ENCODE measurements around the gene MRPL55.

Gene MRPL55

DNA sequence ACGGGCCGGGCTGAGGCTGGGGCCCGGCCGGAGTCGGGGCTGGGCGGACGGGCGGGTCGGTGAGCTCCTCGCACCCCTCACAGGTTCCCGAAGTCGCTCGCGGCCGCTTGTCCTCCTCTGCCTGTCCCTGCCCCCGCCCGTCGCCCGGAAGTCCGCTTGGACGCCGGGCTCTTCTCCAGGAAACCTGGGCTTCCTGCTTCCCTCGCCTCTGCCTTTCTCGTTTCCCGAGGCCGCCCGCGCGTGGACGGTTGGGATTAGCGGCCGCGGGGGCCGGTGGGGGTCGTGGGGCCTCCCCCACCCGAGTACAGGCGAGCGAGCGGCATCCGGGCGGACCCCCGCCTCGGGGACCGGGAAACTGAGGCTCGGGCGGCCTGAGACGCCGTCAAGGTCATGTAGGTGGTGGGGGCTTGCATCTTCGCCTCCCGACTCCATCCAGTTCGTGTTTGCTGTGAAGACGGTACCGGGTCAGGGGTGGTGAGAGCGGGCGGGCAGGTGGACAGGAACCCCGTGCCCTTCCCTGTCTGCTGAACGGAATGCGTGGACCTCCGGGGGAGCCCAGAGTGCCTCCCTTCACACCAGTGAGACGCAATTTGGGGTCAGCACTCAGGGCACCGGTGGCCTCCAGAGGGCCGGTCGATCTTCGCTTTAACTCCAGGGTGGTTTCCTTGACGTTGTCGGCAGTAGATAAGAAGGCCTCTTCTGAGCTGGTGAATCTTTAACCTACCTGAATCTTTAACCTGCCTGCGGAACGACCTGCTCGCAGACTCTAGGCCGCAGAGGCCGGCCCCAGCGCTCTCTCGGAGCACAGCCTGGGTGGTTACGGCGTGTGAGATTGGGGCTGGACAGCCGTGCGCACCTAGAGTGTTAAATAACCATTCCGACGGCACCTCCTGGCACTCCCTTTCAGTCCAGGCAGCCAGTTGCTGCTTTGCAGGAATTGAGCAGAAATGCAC, 25.9 kb downstream of the MRPL55 start:
- no peak for FAIRE-seq

GRCh38 chr1:228082214-228082917, 26.7 kb downstream of the MRPL55 start, which contains the start of gene ARF1:
Gene ARF1 (plus strand): TSS chr1:228082708. CDS start chr1:228097115, 14,407 bp downstream.
- no peak for FAIRE-seq

GRCh38 chr1:228081578-228082213, 27.4 kb downstream of the MRPL55 start:
- FAIRE-seq: no peak

DNA sequence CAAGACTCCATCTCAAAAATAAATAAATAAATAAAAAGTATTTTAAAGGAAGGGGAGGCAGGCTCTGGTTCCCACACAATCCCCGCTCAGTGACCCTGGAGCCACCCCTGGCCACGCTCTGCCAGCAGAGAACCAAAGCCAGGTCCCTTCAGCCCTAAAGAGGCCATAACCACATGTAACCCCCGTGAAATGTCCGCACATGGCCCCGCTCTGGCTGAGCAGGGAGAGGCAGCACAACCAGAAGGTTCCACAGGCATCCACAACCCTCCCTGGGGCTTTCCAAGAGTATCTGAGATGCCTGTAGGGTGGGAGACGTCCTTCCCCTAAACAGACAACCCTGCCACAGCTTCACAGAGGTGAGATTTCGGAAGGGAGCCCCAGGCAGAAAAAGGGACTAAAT, 28.0 kb downstream of the MRPL55 start:
- no peak for FAIRE-seq

- FAIRE-seq: no peak
Observed at GRCh38 chr1:228079601-228080263, 29.4 kb downstream of the MRPL55 start.

DNA sequence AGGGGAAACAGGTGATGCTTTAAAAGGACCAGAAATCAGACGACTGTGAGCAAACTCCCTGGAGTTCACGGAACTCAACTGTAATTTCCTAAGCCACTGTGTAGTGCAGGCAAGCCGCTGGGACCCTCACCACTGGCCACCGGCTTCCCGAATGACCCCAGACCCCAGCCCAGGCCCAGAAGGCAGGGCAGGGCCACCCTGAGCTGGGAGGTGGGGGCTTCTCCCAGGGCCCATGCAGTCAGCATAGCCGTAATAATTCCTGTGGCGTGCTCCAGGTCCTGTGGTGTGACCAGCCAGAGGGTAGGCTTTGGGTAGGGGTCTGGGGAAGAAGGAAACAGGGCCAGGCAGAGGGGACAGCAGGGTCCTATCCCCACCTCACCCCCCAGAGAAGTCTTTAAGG, 30.1 kb downstream of the MRPL55 start:
- no peak for FAIRE-seq

- FAIRE-seq: no peak
Observed at GRCh38 chr1:228077565-228078330, 31.4 kb downstream of the MRPL55 start.

GRCh38 chr1:228076796-228077430, 32.2 kb downstream of the MRPL55 start:
- no peak for FAIRE-seq

- FAIRE-seq: no peak
Observed at GRCh38 chr1:228075801-228076271, 33.3 kb downstream of the MRPL55 start.

GRCh38 chr1:228074954-228075730, 34.0 kb downstream of the MRPL55 start:
- no peak for FAIRE-seq

DNA sequence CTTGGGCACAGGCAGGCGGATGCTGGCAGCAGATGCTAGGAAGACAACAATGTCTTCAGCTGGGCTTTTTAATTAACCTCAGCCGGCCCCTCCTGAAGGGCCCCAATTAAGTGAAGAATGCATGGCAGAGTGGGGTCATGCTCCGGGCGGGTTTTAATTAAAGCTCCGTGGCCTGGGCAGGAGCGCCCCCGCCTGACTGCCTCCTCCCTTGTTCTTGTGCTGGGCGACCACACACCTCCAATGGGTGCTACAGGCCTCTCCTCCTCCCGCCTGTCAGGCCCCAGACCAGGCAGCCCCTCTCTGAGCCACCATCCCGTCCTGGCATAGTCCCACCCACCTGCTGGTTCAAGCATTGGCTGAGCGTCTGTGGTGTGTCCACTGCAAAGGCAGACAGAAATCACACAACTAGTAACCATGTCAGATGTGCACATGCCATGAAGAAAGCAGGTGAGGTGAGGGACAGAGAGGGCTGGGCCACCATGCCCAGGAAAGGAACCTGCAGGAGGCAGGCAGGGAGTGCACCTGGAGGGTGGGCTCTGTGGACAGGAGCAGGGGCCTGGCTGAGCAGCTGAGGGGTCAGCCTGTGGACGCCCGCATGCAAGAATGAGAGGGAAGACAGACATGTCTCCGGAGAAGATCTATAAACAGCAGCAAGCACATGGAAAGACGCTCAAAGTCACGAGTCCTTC, 35.1 kb downstream of the MRPL55 start:
- no peak for FAIRE-seq

DNA sequence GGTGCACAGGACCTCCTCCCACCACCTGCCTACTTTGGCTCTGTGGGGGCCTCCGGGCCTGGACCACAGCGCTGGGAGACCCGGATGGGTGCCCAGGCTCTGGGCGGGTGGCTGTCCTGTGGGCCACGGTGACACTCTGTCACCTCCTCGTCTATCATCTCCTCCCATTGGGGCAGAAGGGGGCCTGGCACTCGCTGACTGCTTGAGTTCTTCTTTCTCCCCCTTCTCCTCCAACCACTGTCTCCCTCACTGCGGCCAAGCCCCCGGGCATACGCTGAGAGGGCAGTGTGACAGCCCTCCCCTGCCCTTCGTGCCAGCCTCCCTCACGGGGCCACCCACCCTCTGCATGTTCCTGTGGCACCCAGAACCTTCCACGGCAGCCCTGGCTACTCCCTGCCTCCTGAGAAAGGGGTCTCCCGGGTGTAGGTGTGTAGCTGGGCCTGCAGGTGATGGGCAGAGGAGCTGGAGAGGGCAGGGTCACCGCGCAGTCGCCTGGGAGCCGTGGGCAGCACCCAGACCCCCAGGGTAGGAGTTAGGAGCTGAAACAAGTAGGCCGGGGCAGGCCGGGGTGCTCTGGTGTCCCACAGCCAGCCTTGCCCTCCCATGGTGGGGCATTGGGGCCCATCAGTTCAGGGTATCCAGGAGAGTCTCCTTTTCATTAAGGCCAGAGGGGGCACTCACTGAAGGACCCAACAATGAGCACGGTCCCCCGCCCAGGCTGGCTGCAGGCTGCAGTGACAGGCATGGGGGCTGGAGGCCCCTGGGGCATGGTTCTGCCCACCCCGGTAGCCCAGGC, 35.8 kb downstream of the MRPL55 start:
- FAIRE-seq: no peak

GRCh38 chr1:228072658-228073043, 36.4 kb downstream of the MRPL55 start:
- FAIRE-seq: no peak

GRCh38 chr1:228071839-228072657, 37.1 kb downstream of the MRPL55 start:
- no peak for FAIRE-seq

- no peak for FAIRE-seq
Observed at GRCh38 chr1:228070851-228071250, 38.2 kb downstream of the MRPL55 start.

DNA sequence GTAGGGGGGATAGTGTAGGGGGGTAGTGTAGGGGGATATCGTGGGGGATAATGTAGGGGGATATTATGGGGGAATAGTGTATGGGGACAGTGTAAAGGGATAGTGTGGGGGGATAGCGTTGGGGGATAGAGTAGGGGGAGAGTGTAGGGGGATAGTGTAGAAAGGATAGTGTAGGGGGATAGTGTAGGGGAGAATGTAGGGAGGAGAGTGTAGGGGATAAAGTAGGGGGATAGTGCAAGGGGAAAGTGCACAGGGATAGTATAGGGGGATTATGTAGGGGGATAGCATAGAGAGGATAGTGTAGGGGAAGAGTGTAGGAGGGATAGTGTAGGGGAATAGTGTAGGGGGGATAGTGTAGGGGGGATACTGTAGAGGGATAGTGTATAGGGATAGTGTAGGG, 38.9 kb downstream of the MRPL55 start:
- FAIRE-seq: no peak

GRCh38 chr1:228068359-228068758, 40.7 kb downstream of the MRPL55 start:
- no peak for FAIRE-seq

All from G401.6 (cell line).